ENCODE results near the gene CTTNBP2. TPM values are rescaled to one million over a fixed set of nuclear protein-coding genes. Genes with fewer than 3 reads are reported as not detected.

Gene CTTNBP2
- total and polyA plus RNA-seq, 2 of the 4 experiments (the other 2 are of a cell fraction) = 6.6 to 11.3 TPM

DNA sequence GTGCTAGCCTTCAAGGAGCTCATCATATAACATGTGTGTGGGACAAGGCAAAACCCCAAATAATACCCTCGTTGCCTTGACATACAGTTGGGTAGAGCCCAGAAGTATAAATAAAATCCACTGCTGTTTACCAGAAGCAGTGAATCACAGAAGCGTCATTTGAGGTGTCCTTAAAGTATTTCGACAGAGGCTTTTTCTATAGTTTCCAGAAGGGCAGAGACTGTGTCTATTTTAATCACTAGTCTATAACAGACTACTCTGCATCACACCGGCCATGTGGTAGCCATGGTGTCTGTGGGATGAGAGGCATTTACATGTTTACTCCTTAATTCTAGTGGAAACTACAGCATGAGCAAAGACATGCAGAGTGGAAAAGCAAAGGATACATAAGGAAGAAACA, 131.3 kb downstream of the CTTNBP2 start:
- H3K27me3 ChIP-seq (ENCODE audit: control insufficient read depth, insufficient read depth, low read length) = no peaks in the 10 kb centered on the region
- no peak overlapping the region for H3K14ac ChIP-seq (replicated peaks; ENCODE audit: low read depth, low read length)
- ATAC-seq (ENCODE audit: low read depth) (peak; percentile 90), DNase-seq (peak; percentile 80)
- no peak overlapping the region for H4K91ac ChIP-seq (ENCODE audit: insufficient read depth, low read depth, low read length)
- H3K4me1 ChIP-seq (ENCODE audit: control insufficient read depth, insufficient read depth, low read length) = peaks cover 7% of the 10 kb centered on the region
- no peak overlapping the region for H4K5ac ChIP-seq (ENCODE audit: low read depth, low read length)
- H3K27ac ChIP-seq (ENCODE audit: insufficient read depth, low read length) = no peak overlapping the region
- in situ Hi-C loops (cut with MboI; ENCODE audit: low sequenced_read_pairs) (loop anchor here (10.0 kb wide), 1 partner anchor 453 kb away; no protein-coding TSS in a partner anchor), intact Hi-C loops (cut with micrococcal nuclease) (no loop called here), dilution Hi-C loops (cut with HindIII; ENCODE audit: low sequenced_read_pairs, unreplicated experiment) (no loop called here)
- no peak overlapping the region for H3K9ac ChIP-seq (ENCODE audit: low read depth, low read length)
- ChIA-PET POLR2A (ENCODE audit: unreplicated experiment) (no interaction called here), CTCF (no interaction called here)
- H2BK5ac ChIP-seq (ENCODE audit: low read depth, low read length, poor library complexity, severe bottlenecking) = peak overlapping the region; percentile 47
- no peak overlapping the region for H3K23ac ChIP-seq (ENCODE audit: low read depth, low read length)
- TF ChIP-seq MAZ (IDR thresholded peaks at IDR 0.05; ENCODE audit: borderline replicate concordance, low read depth, low read length) (no peak), RFX5 (IDR thresholded peaks at IDR 0.05; ENCODE audit: low read depth, low read length) (no peak), FOS (IDR thresholded peaks at IDR 0.05; ENCODE audit: low read depth, low read length) (peak; percentile 60; the same call in 1 of the 2 replicates), CEBPB (IDR thresholded peaks at IDR 0.05; ENCODE audit: low read depth, low read length) (peak; percentile 55; the same call in 1 of the 2 replicates), MXI1 (IDR thresholded peaks at IDR 0.05; ENCODE audit: borderline replicate concordance, low read depth, low read length) (0 out of 2 replicates have a peak, but pooled peaks have one; percentile 39)
- TF ChIP-seq, protein P1, sequence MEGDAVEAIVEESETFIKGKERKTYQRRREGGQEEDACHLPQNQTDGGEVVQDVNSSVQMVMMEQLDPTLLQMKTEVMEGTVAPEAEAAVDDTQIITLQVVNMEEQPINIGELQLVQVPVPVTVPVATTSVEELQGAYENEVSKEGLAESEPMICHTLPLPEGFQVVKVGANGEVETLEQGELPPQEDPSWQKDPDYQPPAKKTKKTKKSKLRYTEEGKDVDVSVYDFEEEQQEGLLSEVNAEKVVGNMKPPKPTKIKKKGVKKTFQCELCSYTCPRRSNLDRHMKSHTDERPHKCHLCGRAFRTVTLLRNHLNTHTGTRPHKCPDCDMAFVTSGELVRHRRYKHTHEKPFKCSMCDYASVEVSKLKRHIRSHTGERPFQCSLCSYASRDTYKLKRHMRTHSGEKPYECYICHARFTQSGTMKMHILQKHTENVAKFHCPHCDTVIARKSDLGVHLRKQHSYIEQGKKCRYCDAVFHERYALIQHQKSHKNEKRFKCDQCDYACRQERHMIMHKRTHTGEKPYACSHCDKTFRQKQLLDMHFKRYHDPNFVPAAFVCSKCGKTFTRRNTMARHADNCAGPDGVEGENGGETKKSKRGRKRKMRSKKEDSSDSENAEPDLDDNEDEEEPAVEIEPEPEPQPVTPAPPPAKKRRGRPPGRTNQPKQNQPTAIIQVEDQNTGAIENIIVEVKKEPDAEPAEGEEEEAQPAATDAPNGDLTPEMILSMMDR (conservative IDR thresholded peaks at IDR 0.05; ENCODE audit: low read depth, low read length) = no peak
- TF ChIP-seq, protein P2, sequence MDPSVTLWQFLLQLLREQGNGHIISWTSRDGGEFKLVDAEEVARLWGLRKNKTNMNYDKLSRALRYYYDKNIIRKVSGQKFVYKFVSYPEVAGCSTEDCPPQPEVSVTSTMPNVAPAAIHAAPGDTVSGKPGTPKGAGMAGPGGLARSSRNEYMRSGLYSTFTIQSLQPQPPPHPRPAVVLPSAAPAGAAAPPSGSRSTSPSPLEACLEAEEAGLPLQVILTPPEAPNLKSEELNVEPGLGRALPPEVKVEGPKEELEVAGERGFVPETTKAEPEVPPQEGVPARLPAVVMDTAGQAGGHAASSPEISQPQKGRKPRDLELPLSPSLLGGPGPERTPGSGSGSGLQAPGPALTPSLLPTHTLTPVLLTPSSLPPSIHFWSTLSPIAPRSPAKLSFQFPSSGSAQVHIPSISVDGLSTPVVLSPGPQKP (IDR thresholded peaks at IDR 0.05; ENCODE audit: borderline replicate concordance, low read depth, low read length) = no peak
- H3K79me1 ChIP-seq (ENCODE audit: low read depth in 1 of 2, low read length in 2 of 2) = no peaks in the 10 kb centered on the region
- no peaks in the 10 kb centered on the region for H3K9me3 ChIP-seq (ENCODE audit: control insufficient read depth, insufficient read depth, low read length)
- H2AK5ac ChIP-seq (ENCODE audit: low read depth, low read length) = no peak overlapping the region
- no peak overlapping the region for H3K4ac ChIP-seq (ENCODE audit: low read depth, low read length)
- H2AFZ ChIP-seq (replicated peaks; ENCODE audit: low read length, poor library complexity) = no peak overlapping the region
- H4K8ac ChIP-seq (ENCODE audit: low read depth in 2 of 2, low read length in 2 of 2) = peak overlapping the region in 1 of 2 experiments; percentile 45; a peak in 1 of 4 replicates
- H2BK15ac ChIP-seq (ENCODE audit: low read depth, low read length) = no peak overlapping the region
- no peak overlapping the region for H2AK9ac ChIP-seq (replicated peaks; ENCODE audit: low read depth, low read length, poor library complexity)
- H4K20me1 ChIP-seq (ENCODE audit: insufficient read depth, low read length) = no peaks in the 10 kb centered on the region
- H3K18ac ChIP-seq (ENCODE audit: low read depth, low read length) = no peak overlapping the region
- peaks cover 4% of the 10 kb centered on the region; the same call in 1 of the 2 replicates for H3K36me3 ChIP-seq (ENCODE audit: control insufficient read depth, insufficient read depth, low read length)
- H3K4me2 ChIP-seq (ENCODE audit: low read depth, low read length) = no peak overlapping the region
- no peak overlapping the region for H3K56ac ChIP-seq (ENCODE audit: extremely low read depth, insufficient read depth, low read length)
- no CpG with 5 or more reads among the region's 4 CpGs for WGBS, 2 experiments (ENCODE audit: extremely low coverage in 2 of 2, insufficient read length in 1 of 2)
- peak overlapping the region; percentile 36; the same call in 1 of the 2 replicates for H2BK120ac ChIP-seq (ENCODE audit: low read depth, low read length)
- BruUV-seq (replicated peaks) = no TSS peak
- no peak overlapping the region for H2BK20ac ChIP-seq (ENCODE audit: low read depth, low read length)
- H3K9me1 ChIP-seq (ENCODE audit: insufficient read depth, low read length) = peaks cover 9% of the 10 kb centered on the region
- H3K4me3 ChIP-seq (ENCODE audit: insufficient read depth, low read depth, low read length) = no peak overlapping the region
